DMS53 (cell line): ENCODE data around the gene TNIK.
A peak's percentile ranks its signal among the peaks of the same experiment; 100 is the strongest.

Experiments used
- DNase-seq: peaks from one replicate; lab custom pipeline; 2025; lab: John Stamatoyannopoulos, UW

Gene TNIK

DNA sequence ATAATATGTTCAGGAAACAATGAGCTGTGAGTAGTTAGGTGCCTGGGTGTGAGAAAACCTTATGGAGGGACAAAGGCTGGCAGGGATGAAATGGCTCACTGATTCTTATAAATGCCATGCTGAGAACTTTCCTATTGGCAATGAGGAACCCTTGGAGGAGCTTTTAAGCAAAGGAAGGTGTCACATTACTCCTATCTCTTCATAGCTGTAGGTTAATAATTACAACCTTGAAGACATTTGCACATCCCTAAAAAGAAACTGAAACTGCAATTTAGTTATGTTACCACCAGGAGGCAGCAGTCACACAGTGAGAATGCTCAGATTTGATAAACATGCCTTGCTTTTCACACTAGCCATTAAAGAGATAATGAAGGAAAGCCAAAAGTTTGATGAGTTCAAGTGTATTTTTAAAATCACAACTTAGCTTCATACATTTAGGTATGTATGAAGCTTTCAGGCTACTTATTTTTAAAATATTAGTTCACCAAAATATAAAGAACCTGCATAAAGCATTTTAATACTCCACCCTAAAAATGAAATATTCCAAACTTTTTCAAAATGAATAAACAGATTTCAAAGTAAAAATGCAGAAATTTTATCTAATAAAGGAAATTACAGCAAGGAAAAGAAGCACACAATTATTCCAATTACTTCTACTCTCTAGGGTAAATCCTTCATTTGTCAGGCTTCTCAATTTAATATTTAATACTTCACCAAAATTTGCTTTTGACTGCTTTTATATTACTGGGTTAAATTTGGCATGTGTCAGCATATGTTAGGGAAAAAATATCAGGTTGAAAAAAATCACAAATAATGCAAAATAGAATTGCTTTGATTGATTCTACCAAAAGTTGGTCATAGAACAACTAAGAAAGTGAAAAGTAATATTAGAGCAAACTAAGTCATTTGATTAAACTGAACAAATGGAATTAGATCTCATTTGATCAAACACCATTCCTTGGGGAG is 296.8 kb downstream of the TNIK start:
- DNase-seq, result peak; percentile 40

DNA sequence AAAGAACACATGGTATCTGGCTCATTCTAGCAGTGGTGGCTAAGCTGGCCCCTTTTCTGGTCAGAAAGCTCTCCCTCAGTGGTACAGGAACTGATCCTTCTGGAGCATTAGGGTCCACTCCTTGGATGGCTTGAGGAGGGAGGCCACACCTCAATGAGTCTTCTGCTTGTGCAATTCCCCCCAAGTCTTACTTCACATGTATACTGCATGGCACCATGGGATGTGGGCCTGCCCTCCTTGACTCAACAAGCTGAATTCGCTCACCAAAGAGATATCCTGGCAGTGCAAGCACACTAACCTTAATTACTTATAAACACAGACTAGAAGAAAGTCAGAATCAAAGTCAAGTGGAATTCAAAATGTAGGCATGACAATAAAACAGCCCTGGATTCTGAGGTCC is 299.9 kb downstream of the TNIK start:
- DNase-seq, result no peak

DNA sequence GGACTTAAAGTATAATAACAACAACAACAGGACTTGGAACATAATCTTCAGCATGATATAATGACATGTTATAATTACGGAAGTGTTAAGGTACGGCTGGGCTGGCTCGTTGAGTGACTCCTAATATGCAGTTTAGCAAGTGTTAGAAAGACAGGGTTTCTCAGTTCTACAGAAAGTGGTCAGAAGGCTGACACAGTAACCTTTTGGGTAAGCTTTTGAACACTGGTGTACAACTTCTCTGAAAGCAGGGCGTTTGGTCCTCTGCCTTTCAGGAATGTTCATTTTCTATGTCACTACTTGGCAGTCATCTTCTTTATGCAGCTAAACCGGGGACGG is 300.4 kb downstream of the TNIK start:
- no peak for DNase-seq

DNA sequence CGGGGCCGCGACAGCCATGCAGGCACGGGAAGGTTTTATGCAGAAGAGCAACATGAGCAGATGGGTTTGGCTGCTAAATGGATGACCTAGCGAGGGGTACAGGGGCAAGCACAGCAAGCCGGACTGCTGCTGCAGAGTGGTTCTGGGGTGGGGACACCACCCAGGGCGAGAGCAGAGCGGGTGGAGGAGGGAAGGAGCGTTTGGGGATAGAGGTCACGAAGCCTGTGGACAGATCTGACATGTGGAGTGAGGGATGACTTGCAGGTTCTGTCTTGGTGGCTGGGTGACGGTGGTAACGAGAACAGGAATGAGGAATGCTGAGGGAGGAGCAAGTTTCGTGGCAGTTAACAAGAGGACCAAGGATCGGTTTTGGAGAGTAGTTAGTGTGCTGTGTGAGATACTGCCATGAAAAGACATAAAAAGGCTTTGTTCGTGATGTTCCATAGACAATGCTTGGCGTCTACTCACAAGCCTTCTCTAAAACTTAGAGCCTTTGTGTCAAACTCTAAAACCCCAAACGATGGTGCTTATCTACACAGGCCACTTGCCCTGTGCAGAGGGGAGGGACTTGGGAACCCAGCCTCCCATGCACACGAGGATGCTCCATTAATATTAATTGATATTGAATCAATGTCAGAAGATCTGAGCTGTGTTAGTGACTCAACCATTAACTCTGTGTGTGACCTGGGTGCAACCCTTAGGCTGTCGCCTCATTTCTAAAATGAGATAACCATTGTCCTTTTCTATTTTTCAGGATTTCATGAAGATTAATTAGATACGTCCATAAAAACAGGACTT is 301.0 kb downstream of the TNIK start:
- no peak for DNase-seq

DNA sequence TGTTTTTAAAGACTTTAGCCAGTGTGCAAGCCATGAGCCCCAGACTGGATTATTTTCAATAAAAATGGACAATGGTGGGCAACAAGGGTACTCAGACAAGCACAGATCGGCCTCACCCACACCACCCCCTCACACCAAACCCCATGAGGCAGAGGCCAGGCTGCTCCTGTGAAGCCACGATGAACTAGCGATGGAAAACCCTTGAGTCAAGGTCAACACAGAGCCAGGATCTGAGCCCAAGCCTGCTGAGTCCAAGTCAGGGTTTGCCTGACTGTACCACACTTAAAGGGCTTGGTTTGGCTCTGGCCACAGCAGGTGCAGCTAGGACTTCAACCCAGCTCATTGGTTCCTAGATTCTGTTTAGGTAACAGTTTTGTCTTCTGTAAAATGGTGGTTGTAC is 302.2 kb downstream of the TNIK start:
- no peak for DNase-seq

GRCh38 chr3:171157286-171157685 is 302.9 kb downstream of the TNIK start:
- no peak for DNase-seq

DNA sequence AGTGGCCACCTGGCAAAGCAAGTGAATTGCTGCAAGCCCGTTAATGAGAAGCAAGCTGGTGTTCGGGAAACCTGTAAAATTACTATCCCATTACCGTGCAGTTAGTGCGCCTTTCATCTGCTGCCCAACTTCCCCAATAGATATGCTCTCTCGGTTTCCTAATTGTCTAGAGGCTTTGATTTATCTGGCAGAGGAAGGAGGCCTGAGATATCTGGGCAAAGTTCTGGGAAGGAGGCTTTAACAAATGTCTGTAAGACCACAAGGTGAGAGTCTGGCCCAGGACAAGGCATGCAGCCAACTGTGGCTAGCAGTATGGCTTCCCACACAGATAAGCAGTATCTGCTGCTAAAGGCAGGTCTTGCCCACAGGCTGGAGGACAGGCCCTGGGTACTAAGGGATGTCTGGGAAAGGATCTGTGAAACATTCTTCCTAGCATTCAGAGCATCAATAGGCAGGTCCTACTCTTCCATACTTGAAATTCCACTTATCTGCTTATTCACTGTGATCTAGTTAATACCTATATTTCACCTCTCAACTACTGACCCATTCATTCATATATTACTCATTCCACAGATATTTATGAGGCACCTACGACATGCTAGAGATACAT is 303.7 kb downstream of the TNIK start:
- no peak for DNase-seq

GRCh38 chr3:171155122-171155700 is 305.0 kb downstream of the TNIK start:
- no peak for DNase-seq

GRCh38 chr3:171150945-171151344 is 309.3 kb downstream of the TNIK start:
- no peak for DNase-seq

DNA sequence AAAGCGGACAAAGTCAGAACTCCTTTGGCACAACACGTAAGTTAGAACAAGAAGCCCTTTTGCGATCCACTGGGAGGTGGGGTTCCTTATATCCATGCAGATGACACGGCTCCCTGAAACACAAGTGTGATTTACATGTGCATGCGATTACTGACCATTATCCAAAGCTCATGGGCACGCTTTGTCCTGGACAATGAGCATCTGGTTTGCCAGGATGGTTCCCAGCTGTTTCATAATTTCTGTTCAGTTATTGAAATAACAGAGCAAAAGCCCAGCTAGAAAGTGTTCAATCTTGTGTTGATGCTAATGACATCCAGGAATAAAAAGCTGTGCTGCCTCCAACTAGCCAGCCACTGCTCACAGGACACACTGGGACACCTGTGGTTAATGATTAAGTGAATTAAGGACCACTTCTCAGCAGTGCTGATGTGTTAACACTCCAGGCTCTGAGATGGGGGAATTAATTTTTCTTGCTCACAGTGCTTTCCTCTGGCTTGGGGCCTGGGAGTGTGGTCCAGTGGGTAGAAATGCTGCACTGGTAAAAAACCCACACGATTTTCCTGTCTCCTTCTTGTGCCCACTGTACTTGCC is 310.6 kb downstream of the TNIK start:
- peak; percentile 76 for DNase-seq

- no peak for DNase-seq
Observed at GRCh38 chr3:171145798-171146197, 314.4 kb downstream of the TNIK start.

- peak; percentile 8 for DNase-seq
Observed at GRCh38 chr3:171142985-171143384, 317.2 kb downstream of the TNIK start.

DNA sequence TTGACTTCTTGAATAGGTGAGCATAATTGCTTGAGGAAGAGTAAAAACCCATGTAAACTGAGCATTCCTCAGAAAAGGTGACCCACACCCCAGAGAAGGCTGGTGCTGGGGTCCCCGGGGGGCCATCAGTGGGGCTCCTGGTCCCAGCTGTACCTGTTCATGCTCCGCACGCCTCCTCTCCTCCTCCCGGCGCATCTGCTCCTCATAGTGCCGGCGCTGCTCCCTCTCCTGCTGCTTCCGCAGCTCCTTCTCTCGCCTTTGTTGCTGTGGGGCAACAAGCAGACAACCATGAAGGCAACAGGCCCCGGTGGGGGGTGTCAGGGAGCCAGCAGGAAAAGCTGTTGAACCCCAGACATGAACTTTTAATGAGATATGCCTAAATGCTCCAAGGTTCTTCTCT is 320.0 kb downstream of the TNIK start:
- DNase-seq, result no peak

GRCh38 chr3:171138027-171138426 is 322.2 kb downstream of the TNIK start:
- DNase-seq, result no peak

GRCh38 chr3:171135549-171135948 is 324.7 kb downstream of the TNIK start:
- DNase-seq, result peak; percentile 33

GRCh38 chr3:171133796-171134569 is 326.2 kb downstream of the TNIK start:
- DNase-seq, result no peak

DNA sequence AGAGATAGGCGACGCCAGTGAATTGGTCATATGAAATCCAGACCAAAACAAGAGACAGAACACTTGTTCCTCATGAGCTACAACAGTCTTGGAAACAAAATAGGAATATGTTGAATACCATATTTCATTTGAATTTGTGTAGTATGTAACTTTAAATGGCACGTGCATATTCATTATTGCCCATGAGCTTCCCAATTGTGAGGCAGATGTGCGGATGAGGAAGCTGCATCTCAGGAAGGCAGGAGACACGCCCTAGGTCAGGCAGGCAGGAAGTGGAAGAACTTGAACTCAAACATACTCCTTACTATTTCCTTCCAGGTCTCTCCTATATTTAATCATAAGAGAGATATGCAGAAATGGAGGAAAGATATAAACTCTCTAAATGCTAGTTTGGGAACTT is 326.9 kb downstream of the TNIK start:
- DNase-seq, result no peak

- no peak for DNase-seq
Observed at GRCh38 chr3:171132873-171133272, 327.3 kb downstream of the TNIK start.

GRCh38 chr3:171129827-171130226 is 330.4 kb downstream of the TNIK start:
- no peak for DNase-seq

- no peak for DNase-seq
Observed at GRCh38 chr3:171127611-171128010, 332.6 kb downstream of the TNIK start.
